Subcutaneous adipose tissue (tissue), 4 donors: Measurements from ENCODE around the gene ATP4B. TPM values are rescaled to one million over a fixed set of nuclear protein-coding genes. Genes with fewer than 3 reads are reported as not detected.

ENCODE experiments used
- total RNA-seq, 4 donors: library from RNA; depleted of rRNA; stranded (reverse); fragments of >200 nt; gene quantifications; one replicate each; pipeline ENCODE4 v1.1.0, GENCODE V29; 2016
- TF ChIP-seq, protein P1 (sequence below): fragments of 450-650 bp; IDR thresholded peaks from one replicate; pipeline ENCODE4 v1.5.1; 2016; ENCODE audit warnings: low read depth, mild to moderate bottlenecking, control low read depth, antibody characterized with exemption, moderate library complexity

Gene ATP4B
- total RNA-seq, 4 donors from 2014 or later = not detected

DNA sequence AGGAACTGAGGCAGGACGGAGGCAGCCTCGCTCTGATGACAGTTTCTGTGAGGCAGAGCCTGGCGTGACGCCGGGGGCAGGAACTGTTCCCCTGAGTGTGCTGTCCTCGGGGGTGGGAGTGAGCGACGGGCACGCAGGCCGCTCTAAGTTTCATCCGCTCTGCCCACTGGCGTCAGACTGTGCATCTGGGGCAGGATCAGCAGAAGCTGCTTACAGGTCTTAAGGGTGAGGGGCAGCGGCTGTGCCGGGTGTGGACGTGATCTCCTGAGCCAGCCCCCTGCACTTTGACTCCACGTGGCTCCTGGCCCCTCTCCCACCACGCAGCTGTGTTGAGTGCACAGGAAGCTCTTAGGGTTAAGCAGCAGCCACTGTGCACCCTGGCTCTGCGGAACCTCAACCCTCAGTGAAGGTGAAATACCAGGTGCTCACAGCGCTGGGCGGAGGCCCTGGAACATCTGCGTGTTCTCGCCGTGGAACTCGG lies 10.5 kb upstream of the ATP4B start:
- TF ChIP-seq, protein P1, sequence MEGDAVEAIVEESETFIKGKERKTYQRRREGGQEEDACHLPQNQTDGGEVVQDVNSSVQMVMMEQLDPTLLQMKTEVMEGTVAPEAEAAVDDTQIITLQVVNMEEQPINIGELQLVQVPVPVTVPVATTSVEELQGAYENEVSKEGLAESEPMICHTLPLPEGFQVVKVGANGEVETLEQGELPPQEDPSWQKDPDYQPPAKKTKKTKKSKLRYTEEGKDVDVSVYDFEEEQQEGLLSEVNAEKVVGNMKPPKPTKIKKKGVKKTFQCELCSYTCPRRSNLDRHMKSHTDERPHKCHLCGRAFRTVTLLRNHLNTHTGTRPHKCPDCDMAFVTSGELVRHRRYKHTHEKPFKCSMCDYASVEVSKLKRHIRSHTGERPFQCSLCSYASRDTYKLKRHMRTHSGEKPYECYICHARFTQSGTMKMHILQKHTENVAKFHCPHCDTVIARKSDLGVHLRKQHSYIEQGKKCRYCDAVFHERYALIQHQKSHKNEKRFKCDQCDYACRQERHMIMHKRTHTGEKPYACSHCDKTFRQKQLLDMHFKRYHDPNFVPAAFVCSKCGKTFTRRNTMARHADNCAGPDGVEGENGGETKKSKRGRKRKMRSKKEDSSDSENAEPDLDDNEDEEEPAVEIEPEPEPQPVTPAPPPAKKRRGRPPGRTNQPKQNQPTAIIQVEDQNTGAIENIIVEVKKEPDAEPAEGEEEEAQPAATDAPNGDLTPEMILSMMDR = no peak

DNA sequence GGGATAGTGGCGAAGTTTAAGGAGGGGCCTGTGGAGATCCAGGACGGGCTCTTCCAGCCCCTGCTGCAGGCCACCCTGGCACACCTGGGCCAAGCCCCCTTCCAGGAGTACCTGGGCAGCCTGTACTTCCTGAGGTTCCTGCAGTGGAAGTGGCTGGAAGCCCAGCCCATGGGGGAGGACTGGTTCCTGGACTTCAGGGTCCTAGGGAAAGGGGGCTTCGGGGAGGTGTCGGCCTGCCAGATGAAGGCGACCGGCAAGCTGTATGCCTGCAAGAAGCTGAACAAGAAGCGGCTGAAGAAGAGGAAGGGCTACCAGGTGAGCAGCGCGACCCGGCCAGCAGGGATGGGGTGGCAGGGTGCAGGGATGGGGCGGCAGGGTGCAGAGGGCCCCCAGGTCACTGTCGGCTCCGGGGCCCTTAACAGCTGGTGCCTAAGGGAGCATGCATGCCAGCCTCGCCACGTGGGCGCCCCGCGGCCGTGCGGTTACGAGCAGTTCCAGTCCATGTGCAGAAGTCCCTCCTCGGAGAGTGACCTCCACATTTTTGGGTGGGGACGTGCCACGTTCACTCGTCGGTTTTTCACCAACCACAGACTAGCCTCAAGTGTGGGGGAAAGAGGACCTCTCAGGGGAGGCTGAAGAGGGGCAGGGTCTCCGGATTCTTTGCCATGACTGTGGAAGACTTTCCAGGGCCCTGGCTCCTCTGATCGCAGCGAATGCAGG lies 9.9 kb upstream of the ATP4B start:
- TF ChIP-seq, protein P1 = no peak

GRCh38 chr13:113666951-113667701 lies 9.1 kb upstream of the ATP4B start, which contains the start of gene GRK1:
GRK1 (plus strand) TSS chr13:113667219; CDS start chr13:113667387, 168 bp downstream.
- TF ChIP-seq, protein P1 = no peak

DNA sequence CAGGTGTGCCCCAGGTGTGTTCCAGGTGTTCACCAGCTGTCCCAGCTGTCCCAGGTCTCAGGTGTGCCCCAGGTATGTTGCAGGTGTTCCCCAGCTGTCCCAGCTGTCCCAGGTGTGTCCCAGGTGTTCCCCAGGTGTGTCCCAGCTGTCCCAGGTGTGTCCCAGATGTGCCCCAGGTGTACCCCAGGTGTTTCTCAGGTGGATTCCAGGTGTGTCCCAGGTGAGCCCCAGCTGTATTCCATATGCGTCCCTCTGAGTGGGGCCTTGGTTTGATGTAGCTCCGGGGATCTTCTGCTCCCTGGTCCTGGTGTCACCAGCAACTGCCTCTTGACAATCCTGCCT lies 8.3 kb upstream of the ATP4B start:
- TF ChIP-seq, protein P1 = no peak

DNA sequence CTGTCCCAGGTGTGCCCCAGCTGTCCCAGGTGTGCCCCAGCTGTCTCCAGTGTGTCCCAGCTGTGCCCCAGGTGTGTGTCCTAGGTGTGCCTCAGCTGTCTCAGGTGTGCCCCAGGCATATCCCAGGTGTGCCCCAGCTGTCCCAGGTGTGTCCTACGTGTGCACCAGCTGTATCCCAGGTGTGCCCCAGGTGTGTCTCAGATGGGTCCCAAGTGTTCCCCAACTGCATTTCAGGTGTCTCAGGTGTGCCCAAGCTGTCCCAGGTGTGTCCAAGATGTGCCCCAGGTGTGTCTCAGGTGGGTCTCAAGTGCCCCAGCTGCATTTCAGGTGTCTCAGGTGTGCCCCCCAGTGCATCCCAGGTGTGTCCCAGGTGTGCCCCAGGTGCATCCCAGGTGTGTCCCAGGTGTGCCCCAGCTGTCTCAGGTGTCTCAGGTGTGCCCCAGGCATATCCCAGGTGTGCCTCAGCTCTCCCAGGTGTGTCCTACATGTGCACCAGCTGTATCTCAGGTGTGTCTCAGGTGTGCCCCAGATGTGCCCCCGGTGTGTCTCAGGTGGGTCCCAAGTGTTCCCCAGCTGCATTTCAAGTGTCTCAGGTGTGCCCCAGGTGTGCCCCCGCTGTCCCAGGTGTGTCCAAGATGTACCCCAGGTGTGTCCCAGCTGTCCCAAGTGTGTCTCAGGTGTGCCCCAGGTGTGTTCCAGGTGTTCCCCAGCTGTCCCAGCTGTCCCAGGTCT lies 7.8 kb upstream of the ATP4B start:
- TF ChIP-seq, protein P1 = no peak

DNA sequence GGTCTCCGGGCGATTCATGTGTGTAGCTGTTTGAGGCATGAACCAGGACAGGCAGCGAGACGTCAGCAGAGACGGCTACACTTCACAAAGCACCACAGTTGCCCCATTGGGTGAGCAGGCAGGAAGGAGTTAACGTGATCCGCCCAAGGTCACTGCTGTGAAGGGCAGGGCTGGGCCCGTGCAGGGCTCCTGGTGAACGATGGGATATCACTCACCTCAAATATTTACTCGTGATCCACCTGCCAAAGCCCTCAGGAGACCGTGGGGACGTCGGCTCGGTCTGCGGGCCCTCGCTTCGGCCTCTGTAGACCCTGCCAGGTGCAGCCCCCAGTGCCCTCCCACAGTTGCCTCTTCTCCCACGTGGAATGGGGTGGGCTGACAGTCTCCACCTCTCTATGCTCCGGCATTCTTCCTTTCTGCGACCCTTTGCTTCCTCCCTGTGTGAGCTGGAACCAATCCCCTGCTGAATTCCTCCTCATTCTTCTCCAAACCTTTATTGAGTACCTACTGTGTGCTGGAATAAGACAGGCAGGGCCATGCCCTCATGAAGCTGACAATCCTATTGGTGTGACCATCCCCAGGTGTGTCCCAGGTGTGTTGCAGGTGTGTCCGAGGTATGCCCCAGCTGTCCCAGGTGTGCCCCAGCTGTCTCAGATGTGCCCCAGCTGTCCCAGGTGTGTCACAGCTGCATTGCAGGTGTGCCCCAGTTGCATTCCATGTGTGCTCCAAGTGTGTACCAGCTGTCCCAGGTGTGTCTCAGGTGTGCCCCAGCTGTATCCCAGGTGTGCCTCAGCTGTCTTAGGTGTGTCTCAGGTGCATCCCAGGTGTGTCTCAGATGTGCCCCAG lies 7.0 kb upstream of the ATP4B start:
- TF ChIP-seq, protein P1 = no peak
